Esophagus (tissue), 2 donors: ENCODE measurements around the gene TBL1X. TPM values are rescaled to one million over a fixed set of nuclear protein-coding genes. Genes with fewer than 3 reads are reported as not detected.

Source experiments
- H3K27ac ChIP-seq, 2 donors: one replicate each; pipeline ENCODE4 v1.5.1; 2013; ENCODE audit warnings: low read depth in 2 of 2, mild to moderate bottlenecking in 2 of 2, inconsistent platforms in 1 of 2, low read length in 1 of 2, moderate library complexity in 1 of 2
- H3K27me3 ChIP-seq, 2 donors: one replicate each; pipeline ENCODE4 v1.6.1; 2013; ENCODE audit warnings: low read length in 2 of 2, control low read depth in 1 of 2, mild to moderate bottlenecking in 1 of 2; ENCODE audit not compliant: insufficient read depth in 2 of 2, control insufficient read depth in 1 of 2
- H3K36me3 ChIP-seq, 2 donors: one replicate each; pipeline ENCODE4 v1.6.1; 2013; ENCODE audit warnings: low read length in 1 of 2; ENCODE audit not compliant: control insufficient read depth in 2 of 2, insufficient read depth in 2 of 2
- H3K4me1 ChIP-seq, 2 donors: one replicate each; pipeline ENCODE4 v1.6.1; 2013; ENCODE audit warnings: low read length in 1 of 2; ENCODE audit not compliant: control insufficient read depth in 2 of 2, insufficient read depth in 2 of 2
- H3K4me3 ChIP-seq, 2 donors: one replicate each; pipeline ENCODE4 v1.5.1; 2013; ENCODE audit warnings: low read length in 2 of 2, mild to moderate bottlenecking in 2 of 2, low read depth in 1 of 2, moderate library complexity in 1 of 2
- H3K9me3 ChIP-seq, 2 donors: one replicate each; pipeline ENCODE4 v1.6.1; 2013; ENCODE audit warnings: mild to moderate bottlenecking in 2 of 2, low read depth in 1 of 2, low read length in 1 of 2, moderate library complexity in 1 of 2; ENCODE audit not compliant: control insufficient read depth in 2 of 2, insufficient read depth in 1 of 2
- WGBS, 2 donors: extraction: QIAGEN DNeasy Blood & Tissue Kit; methylation state at CpG; one replicate each; pipeline ENCODE4 v1.1.7; 2013; 5-methylcytosine and 5-hydroxymethylcytosine counted together
- polyA plus RNA-seq, 2 donors: library from polyadenylated mRNA; stranded (reverse); fragments of 200-250 nt; gene quantifications; one replicate each; pipeline ENCODE4 v1.2.3, GENCODE V29; 2013
- donor health status: healthy with polysubstance abuse.
- donor health status: Bipolar disorder and iron deficiency.

Gene TBL1X
- polyA plus RNA-seq, 2 donors = 3.7 to 5.8 TPM

DNA sequence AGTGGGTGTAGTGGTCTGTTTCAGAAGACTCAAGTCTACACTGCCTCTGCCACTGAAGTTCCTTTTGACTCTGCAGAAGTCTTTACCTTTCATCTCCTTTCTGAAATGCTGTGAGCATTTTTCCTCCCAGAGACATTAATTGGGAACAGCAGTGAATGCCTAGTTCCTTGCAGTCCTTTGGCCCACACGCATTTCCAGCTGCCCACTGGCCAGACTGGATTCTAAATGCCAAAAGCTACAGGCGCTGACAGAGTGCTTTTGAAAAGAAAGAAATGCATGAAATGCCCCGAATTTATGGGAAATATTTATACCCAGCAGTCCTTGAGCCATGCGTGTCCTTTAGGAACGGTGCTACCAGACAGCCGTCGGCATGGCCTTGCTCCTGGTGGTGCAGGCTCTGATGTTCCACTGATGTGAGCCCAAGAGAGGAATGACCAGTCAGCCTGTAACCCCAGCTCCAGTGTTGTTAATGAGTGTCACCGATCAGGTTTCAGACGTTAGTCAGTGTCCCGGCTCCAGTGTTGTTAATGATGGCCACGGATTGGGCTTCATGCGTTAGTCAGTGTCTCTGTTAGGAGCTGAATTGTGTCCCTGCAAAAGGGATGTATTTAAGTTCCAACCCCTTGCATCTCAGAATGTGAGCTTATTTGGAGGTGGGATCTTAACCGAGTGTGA is 132.6 kb downstream of the TBL1X start:
- no peaks in the 10 kb centered on the region for H3K9me3 ChIP-seq
- no peaks in the 10 kb centered on the region for H3K27me3 ChIP-seq
- no peaks in the 10 kb centered on the region for H3K4me1 ChIP-seq
- 90 to 94% methylated on average over 13 of the region's 13 CpGs for WGBS, 2 donors
- H3K36me3 ChIP-seq = no peaks in the 10 kb centered on the region
- no peak overlapping the region for H3K4me3 ChIP-seq
- no peak overlapping the region for H3K27ac ChIP-seq

DNA sequence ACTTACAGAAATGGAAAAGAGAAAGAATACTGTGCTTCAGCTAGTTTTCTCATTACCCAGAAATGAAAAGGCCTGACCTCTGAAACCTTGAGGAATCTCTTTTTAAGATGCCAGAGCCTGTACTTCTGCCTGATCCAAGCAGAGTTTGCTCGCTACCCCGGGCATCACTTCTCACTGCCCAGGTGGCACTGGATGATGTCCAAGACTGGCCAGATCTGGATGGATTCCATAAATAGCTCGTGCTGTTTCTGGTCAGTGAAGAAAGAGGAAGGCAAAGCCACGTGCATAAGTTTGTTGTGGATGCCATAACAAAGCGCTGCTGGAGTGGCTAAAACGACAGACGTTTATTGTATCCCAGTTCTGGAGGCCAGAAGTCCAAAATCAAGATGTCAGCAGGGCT is 133.5 kb downstream of the TBL1X start:
- Histone ChIP-seq H3K27ac (no peak overlapping the region), H3K4me3 (no peak overlapping the region), H3K36me3 (no peaks in the 10 kb centered on the region), H3K4me1 (no peaks in the 10 kb centered on the region), H3K27me3 (no peaks in the 10 kb centered on the region), H3K9me3 (no peaks in the 10 kb centered on the region)
- WGBS, 2 donors = 77 to 82% methylated on average over 7 of the region's 7 CpGs

DNA sequence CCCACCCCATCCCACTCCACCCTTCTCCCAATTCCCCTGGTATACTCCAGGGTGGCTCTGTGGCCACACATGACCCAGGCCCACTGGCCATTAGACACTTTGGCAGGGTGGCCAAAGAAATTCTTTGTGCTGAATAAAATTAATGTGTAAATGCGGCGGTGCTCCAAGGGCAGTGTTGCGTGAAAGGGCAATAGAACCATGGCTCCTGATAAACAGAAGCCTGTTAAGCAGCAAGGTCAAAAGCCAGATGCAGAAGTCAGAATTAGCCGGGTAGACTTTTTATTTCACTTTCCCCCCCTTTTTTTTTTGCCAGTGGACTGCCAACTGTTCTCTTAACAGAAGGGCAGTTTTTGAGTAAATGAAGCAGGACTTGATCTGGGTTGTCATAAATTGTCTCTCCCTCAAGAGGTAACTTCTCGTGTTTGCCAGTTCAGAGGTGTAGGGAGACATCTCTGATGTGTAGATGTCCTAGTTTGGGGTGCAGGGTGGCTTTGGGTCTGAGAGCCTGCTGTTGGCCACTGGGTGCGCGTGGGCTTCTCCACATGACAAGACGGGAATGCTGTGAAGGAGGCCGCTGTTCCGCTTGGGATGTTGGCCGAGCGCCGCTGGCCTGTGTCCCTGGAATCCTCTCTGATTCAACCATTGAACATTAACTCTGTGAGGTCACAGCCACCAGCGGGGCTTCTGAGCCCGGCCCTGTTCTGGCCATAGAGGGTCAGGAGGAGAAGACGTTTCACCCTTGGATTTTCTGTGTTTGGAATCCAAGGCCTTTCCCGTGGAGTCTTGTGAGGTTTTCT is 139.5 kb downstream of the TBL1X start:
- H3K27me3 ChIP-seq = no peaks in the 10 kb centered on the region
- H3K36me3 ChIP-seq = no peaks in the 10 kb centered on the region
- no peaks in the 10 kb centered on the region for H3K4me1 ChIP-seq
- H3K9me3 ChIP-seq = no peaks in the 10 kb centered on the region
- no peak overlapping the region for H3K27ac ChIP-seq
- 79 to 80% methylated on average over 17 of the region's 17 CpGs for WGBS, 2 donors
- H3K4me3 ChIP-seq = no peak overlapping the region

DNA sequence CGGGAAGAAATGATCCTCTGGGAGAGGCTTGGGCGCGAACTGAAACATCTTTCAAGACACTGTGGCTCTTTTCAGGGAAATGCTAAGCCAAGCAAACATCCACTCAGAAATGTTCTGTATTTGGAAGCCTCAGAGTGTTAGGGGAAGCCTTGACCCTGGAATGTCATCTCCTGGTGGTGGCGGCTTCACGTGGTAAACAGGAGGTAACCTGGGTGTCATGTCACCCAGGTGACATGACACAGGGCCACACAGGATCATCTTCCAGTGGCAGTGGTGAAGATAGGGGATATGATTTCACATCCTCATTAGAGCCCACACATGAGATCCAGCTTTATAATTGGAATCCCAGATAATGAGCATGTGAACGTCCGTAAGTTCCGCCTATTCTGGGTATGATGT is 140.0 kb downstream of the TBL1X start:
- Histone ChIP-seq H3K27ac (no peak overlapping the region), H3K4me1 (no peaks in the 10 kb centered on the region), H3K27me3 (no peaks in the 10 kb centered on the region), H3K36me3 (no peaks in the 10 kb centered on the region), H3K4me3 (no peak overlapping the region), H3K9me3 (no peaks in the 10 kb centered on the region)
- 83 to 85% methylated on average over 8 of the region's 8 CpGs for WGBS, 2 donors

DNA sequence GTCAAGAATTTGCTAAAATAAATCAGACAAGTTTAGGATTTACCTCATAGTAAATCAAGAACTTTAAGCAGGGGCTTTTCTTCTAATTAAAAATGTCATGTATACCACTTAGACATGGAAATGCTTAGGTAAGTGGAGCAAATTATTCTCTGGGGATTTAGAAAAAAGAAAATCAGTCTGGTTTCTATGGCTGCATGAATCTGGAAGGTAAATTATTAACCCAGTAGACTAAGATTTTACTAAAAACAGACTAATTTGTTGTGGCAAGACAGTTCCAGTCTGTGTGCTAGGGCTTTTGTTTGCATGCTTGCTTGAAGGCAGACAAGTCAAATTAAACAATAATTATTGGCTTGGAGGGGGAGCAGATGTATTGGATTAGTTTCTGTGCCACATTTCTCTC is 140.6 kb downstream of the TBL1X start:
- no peak overlapping the region for H3K27ac ChIP-seq
- no peak overlapping the region for H3K4me3 ChIP-seq
- H3K36me3 ChIP-seq = no peaks in the 10 kb centered on the region

DNA sequence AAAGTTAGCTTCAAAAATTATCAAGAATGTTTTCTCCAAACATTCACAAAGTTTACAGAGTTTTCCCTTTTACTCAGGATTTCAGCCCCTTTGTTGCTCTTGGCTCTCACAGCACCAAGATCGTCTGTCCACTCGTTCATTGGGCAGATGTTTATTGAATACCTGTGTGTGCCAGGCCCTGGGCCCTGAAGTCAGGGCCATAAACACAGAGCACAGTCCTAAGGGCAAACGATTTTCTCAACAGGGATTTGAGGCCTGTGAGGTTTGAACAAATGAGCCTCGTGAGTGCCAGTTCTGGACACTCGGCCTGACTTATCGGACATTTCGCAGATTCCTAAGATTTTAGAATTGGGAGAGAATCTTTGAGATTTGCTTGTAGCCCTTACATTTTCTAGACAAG is 142.1 kb downstream of the TBL1X start:
- 69 to 84% methylated on average over 7 of the region's 7 CpGs for WGBS, 2 donors
- Histone ChIP-seq H3K4me3 (no peak overlapping the region), H3K27me3 (no peaks in the 10 kb centered on the region), H3K4me1 (no peaks in the 10 kb centered on the region), H3K27ac (no peak overlapping the region), H3K9me3 (no peaks in the 10 kb centered on the region), H3K36me3 (no peaks in the 10 kb centered on the region)

More for the DNA sequence above, 140.6 kb downstream of the TBL1X start:
- Histone ChIP-seq H3K4me1 (no peaks in the 10 kb centered on the region), H3K9me3 (no peaks in the 10 kb centered on the region), H3K27me3 (no peaks in the 10 kb centered on the region)

DNA sequence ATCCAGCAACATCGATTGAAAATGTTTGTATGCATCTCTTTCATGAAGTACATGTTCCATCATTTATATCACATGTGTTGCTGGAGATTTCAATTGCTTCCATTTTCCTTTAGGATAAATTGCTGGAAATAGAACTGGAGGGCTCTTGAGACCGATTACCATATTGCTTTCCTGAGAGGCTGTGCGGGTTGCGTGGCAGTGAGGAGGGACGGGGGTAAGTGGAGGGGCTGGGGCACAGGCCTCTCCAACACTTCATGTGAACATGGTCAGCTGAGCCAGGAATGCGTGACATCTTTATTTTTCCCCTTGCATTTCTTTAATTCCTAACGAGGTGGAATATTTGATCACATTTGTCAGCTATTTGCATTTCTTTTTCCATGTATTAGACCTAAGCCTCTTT is 144.6 kb downstream of the TBL1X start:
- Histone ChIP-seq H3K36me3 (no peaks in the 10 kb centered on the region), H3K27ac (no peak overlapping the region), H3K4me3 (no peak overlapping the region), H3K4me1 (no peaks in the 10 kb centered on the region), H3K9me3 (no peaks in the 10 kb centered on the region), H3K27me3 (no peaks in the 10 kb centered on the region)
- WGBS, 2 donors = 87 to 89% methylated on average over 7 of the region's 7 CpGs

DNA sequence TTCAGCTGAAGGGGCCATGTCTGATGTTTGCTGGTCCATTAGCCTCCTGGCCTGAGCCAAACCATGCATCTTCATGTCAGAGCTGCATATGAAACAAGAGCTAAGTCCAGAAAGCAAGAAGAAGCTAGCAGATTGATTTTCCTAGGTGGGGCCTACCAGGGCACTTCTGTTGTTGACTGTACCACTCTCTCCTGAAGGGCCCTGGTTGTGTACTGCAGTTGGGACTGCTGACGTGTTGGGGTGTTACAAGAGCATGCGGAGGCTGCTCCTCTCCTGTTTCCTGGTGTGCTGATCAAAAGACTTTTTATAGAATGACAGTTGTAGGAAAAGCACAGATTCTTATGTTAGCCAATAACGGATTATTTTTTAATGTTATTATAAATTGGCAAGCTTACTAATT is 145.1 kb downstream of the TBL1X start:
- H3K4me1 ChIP-seq = no peaks in the 10 kb centered on the region
- 70 to 74% methylated on average over 3 of the region's 3 CpGs for WGBS, 2 donors
- no peaks in the 10 kb centered on the region for H3K27me3 ChIP-seq
- H3K4me3 ChIP-seq = no peak overlapping the region
- no peaks in the 10 kb centered on the region for H3K36me3 ChIP-seq
- H3K27ac ChIP-seq = no peak overlapping the region
- H3K9me3 ChIP-seq = no peaks in the 10 kb centered on the region

DNA sequence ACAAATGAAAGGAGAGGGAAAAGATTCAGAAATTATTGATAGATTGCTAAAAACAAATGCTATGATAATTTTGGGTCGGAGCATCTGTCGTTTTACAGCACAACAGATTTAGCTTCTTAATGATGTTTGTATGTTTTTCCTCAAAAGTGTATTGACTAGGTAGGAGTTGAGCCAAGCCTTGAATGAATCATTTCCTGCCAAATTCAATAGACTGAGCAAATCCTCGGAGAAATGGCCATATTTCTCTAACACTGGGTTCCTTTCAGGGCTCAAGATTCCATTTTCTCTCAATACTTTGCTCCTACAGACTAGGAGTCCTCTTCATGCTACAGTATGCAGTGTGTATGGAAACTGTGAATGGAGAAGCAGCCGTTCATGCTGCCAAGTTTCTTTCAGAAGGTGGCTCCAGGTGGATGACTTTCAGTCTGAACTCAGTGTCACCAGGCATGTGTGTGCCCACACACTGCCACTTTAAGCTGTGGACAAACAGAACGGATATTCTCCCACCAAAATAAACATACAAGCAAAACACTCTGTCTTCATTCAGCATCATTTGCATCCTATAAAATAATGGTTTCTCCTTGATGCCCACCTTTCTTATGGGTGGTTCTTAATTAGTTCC is 146.0 kb downstream of the TBL1X start:
- 35 to 41% methylated on average over 5 of the region's 5 CpGs for WGBS, 2 donors
- Histone ChIP-seq H3K4me3 (no peak overlapping the region), H3K27me3 (no peaks in the 10 kb centered on the region), H3K36me3 (no peaks in the 10 kb centered on the region), H3K9me3 (no peaks in the 10 kb centered on the region), H3K4me1 (no peaks in the 10 kb centered on the region), H3K27ac (no peak overlapping the region)
